Muscle layer of colon (tissue), 2 donors: ENCODE data around the gene ENGASE.

Experiments used
- H3K27ac ChIP-seq: one replicate; pipeline ENCODE4 v1.7.0; 2013; ENCODE audit warnings: low read depth, mild to moderate bottlenecking, low read length, moderate library complexity
- H3K27me3 ChIP-seq, 2 donors: one replicate each; pipeline ENCODE4 v1.7.0; 2013; ENCODE audit warnings: low read length in 2 of 2, mild to moderate bottlenecking in 2 of 2; ENCODE audit not compliant: insufficient read depth in 2 of 2, control insufficient read depth in 1 of 2
- H3K36me3 ChIP-seq: one replicate; pipeline ENCODE4 v1.7.0; 2013; ENCODE audit warnings: mild to moderate bottlenecking, low read length; ENCODE audit not compliant: insufficient read depth
- H3K4me1 ChIP-seq: one replicate; pipeline ENCODE4 v1.7.0; 2013; ENCODE audit warnings: mild to moderate bottlenecking, low read length; ENCODE audit not compliant: insufficient read depth
- H3K4me3 ChIP-seq, 2 donors: one replicate each; pipeline ENCODE4 v1.7.0; 2013; ENCODE audit warnings: low read length in 2 of 2, low read depth in 1 of 2, mild to moderate bottlenecking in 1 of 2, moderate library complexity in 1 of 2
- H3K9ac ChIP-seq: one replicate; pipeline ENCODE4 v1.7.0; 2013; ENCODE audit warnings: low read length
- H3K9me3 ChIP-seq: one replicate; pipeline ENCODE4 v1.7.0; 2013; ENCODE audit warnings: mild to moderate bottlenecking, low read length
- donor health status: abdominal sarcoma.
- donor health status: Adenocarcinoma of cecum.

ENGASE gene

GRCh38 chr17:79131701-79132100 lies 57.1 kb downstream of the ENGASE start:
- Histone ChIP-seq H3K9ac (no peak overlapping the region), H3K4me3 (no peak overlapping the region), H3K4me1 (no peaks in the 10 kb centered on the region), H3K27ac (no peak overlapping the region), H3K36me3 (no peaks in the 10 kb centered on the region), H3K27me3 (no peaks in the 10 kb centered on the region), H3K9me3 (no peaks in the 10 kb centered on the region)

GRCh38 chr17:79132271-79133064 lies 57.8 kb downstream of the ENGASE start:
- Histone ChIP-seq H3K4me3 (no peak overlapping the region), H3K36me3 (no peaks in the 10 kb centered on the region), H3K9me3 (no peaks in the 10 kb centered on the region), H3K9ac (no peak overlapping the region), H3K27me3 (no peaks in the 10 kb centered on the region), H3K27ac (no peak overlapping the region), H3K4me1 (peaks cover 5% of the 10 kb centered on the region)

- H3K9ac ChIP-seq: no peak overlapping the region
- no peaks in the 10 kb centered on the region for H3K27me3 ChIP-seq
- H3K36me3 ChIP-seq: no peaks in the 10 kb centered on the region
- H3K27ac ChIP-seq: no peak overlapping the region
- no peaks in the 10 kb centered on the region for H3K9me3 ChIP-seq
- peaks cover 9% of the 10 kb centered on the region for H3K4me1 ChIP-seq
- H3K4me3 ChIP-seq: no peak overlapping the region
Measured at GRCh38 chr17:79133214-79133613, 58.6 kb downstream of the ENGASE start.

- Histone ChIP-seq H3K9me3 (no peaks in the 10 kb centered on the region), H3K9ac (no peak overlapping the region), H3K27me3 (no peaks in the 10 kb centered on the region), H3K4me3 (no peak overlapping the region), H3K36me3 (no peaks in the 10 kb centered on the region), H3K27ac (no peak overlapping the region), H3K4me1 (peaks cover 10% of the 10 kb centered on the region)
Measured at GRCh38 chr17:79133985-79134384, 59.4 kb downstream of the ENGASE start.

- H3K27ac ChIP-seq: no peak overlapping the region
- H3K9me3 ChIP-seq: no peaks in the 10 kb centered on the region
- peaks cover 10% of the 10 kb centered on the region for H3K4me1 ChIP-seq
- no peaks in the 10 kb centered on the region for H3K27me3 ChIP-seq
- H3K4me3 ChIP-seq: no peak overlapping the region
- H3K9ac ChIP-seq: no peak overlapping the region
- H3K36me3 ChIP-seq: no peaks in the 10 kb centered on the region
Measured at GRCh38 chr17:79135011-79135410, 60.4 kb downstream of the ENGASE start.

- Histone ChIP-seq H3K4me3 (no peak overlapping the region), H3K4me1 (peaks cover 10% of the 10 kb centered on the region), H3K9ac (no peak overlapping the region), H3K9me3 (no peaks in the 10 kb centered on the region), H3K27ac (no peak overlapping the region), H3K36me3 (no peaks in the 10 kb centered on the region), H3K27me3 (peaks cover 0 to 1% of the 10 kb centered on the region in 2 donors)
Measured at GRCh38 chr17:79135628-79136405, 61.2 kb downstream of the ENGASE start.
